ENCODE measurements around the gene ARPC1A.
"Not testable (repeated sequence)": the region's sequence is repeated elsewhere in the genome, so short reads cannot be mapped to it uniquely, and the experiment has no call there.

ARPC1A gene

DNA sequence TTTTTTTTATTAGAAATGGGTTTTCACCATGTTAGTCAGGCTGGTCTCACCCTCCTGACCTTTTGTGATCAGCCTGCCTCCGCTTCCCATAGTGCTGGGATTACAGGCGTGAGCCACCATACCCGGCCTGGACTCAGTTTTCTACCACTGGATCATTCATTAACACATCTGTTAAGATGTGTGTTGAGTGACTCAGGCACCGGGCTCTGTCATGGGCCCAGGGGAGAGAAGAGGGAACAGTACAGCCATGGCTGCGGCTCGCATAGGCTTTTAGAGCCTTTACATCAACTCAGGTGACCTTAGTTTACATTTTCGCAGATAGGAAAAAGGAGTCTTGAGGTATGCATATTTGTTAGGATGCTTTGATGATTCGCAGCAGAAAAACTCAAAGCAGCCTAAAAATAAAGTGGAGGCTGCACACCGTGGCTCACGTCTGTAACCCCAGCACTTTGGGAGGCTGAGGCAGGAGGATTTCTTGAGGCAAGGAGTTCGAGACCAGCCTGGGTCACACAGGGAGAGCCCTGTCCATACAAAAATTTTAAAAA lies 45.8 kb downstream of the ARPC1A start:
- no peak for DNase-seq

DNA sequence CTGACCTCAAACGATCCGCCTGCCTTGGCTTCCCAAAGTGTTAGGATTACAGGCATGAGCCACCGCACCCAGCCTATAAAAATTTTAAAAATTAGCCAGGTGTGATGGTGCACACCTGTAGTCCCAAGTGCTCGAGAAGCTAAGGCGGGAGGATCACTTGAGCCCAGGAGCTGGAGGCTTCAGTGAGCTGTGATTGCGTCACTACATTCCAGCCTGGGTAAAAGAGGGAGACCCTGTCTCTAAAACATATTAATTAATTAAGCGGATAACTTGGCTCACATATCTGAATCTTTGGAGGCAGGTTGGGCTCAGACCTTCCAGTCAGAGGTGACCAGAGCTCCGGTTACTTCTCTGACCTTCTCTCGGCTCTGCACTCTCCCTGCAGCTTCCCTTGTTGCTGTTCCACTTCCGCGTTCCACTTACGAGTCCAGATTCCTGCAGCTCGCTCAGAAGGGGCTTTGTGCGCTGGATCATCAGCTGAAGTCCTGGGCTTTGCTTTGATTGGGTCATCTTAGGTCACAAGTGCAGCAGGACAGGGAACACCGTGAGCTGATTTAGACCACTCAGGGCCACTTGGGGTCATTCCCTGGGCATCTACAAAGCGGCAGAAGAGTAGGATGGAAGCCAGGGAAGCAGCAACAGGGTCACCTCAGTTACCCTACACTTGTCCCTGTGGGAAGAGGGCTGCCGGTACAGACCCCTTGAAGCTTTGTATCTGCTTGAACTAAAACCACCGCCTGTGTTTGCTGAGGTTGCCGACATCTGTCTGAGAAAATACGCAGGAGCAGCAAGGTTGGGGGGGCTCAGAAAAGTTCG lies 46.8 kb downstream of the ARPC1A start:
- DNase-seq: peak; percentile 81

DNA sequence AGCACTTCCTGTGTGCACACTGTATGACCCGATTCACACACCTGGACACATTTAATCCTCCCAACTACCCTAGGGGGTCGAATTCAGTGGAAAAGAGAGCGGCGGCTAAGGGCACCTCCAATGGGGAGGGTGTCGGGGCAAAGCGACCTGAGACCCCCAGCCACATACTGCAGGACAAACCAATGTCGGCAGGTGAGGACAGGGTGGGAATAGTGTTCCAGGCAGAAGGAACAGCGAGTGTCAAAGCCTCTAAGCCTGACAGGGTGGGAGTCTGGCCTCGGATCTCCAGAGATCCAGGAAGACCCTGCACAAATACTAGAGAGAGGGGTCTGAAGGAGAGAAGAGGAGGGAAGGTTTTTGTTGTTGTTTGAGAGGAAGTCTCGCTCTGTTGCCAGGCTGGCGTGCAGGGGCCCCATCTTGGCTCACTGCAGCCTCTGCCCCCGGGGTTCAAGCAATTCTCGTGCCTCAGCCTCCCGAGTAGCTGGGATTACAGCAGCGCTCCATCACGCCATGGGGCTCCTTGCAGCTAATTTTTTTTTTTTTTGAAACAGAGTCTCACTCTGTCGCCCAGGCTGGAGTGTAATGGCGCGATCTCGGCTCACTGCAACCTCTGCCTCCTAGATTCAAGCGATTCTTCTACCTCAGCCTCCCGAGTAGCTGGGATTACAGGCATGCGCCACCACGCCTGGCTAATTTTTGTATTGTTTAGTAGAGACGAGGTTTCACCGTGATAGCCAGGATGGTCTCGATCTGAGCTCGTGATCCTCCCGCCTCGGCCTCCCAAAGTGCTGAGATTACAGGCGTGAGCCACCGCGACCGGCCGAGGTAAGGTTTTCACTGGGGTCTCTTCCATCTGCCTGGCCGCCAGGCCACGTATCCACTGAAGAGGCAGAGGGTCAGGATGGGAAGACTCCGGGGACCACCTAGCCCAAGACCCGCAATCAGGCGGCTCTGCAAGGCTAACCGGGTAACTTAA lies 47.7 kb downstream of the ARPC1A start:
- DNase-seq: no peak

DNA sequence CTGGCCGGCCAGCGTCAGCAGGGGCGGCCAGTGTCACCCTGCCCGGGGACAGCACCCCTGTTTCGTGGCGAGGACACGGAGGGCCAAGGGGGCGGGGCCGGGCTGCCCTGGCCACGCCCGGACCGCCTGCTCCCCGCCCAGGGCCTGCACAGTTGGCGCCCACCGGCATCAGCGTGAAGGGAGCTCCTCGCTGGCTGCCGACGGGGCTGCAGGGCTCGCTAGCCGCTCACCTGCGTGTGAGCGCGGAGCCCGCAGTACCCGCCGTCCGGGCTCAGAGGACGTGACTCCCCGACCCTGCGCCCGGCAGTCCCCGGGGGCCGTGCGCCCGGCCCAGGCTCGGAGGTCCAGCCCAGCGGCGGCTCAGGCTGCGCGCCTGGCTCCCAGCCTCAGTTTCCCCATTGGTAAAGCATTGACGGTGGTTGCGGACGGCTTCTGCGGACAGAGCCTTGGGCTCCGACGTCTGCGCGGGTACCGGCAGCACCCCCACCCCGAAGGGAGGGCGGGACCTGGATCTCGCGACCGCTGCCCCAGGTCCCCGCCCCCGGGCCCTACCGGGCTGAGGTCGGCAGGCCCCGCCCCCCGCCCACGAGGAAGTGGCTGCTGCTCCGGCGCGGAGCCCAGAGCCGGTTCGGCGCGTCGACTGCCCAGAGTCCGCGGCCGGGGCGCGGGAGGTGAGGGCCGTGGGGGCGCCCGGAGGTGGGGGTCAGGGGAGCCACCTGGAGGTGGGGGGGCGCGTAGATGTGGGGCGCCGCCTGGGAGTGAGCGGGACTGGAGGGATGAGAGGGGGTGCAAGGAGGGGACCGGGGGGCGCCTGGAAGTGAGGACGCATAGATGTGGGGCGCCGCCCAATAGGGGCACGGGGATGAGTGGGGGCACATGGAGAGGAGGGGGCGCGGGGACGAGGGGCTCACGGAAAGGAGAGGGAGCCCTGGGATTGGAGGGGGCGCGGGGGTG lies 48.7 kb downstream of the ARPC1A start, which contains the start of gene ARPC1B:
Gene ARPC1B, plus strand, starts transcription at position 620 of the 954 bp plus-strand sequence. CDS start 10,985 bp downstream, outside the sequence.
- peak; percentile 56 for DNase-seq

DNA sequence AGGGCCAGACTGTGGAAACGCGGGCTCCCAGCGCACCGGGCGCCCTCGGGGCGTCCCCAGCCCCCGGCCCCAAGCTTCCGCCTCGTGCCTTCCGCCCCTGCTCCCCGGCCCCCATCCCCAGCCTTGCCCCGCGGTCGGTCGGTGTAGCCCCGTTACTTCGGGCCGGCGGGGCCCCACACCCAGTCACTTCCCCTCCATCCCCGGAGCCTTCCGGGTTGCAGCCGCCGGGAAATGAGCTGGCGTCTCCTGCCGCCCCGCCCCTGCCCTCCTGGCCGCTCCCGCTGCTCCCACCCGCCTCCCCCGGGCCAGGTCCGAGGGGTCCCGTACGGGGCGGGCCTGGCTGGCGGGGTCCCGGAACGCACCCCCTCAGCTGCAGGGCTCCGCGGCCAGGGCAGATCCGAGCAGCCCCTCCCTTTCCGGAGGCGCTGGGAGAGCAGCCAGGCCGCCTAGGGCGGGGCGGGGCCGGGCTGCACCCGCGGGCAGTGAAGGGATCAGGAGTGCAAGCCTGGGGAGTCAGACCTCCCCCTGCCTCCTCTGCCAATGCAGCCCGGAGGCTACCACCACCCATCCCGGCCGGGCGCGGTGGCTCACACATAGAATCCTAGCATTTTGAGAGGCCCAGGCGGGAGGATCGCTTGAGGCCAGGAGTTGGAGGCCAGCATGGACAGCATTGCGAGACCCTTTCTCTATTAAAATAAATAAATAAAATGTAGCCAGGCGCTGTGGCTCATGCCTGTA lies 49.5 kb downstream of the ARPC1A start:
- DNase-seq: peak; percentile 56

DNA sequence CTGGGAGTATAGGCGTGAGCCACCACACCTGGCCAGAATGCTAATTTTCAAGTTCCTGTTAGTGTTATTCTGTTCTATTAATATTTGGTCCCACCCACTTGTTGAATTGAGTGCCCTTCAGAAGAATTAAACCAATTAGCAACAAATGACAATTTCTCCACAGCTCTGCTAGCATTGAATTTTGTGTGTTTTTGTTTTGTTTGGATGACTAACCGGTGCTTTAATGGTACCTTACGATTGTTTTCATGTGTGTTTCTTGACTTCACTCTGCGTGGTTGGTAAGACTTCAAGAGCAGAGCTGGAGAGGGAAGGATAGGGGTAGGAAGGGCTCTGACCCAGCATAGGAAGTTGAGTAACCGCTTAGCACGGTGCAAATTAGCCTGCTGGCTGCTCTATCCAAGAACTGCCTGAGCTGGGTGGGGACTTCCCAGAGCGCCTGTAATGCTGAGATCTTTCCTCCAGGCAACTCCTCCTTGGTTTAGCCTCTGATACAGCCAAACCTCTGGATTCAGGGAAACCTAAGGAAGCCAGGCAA lies 53.4 kb downstream of the ARPC1A start:
- peak; percentile 41 for DNase-seq

- DNase-seq: not testable (repeated sequence)
Observed at GRCh38 chr7:99379693-99380031, 54.0 kb downstream of the ARPC1A start.

DNA sequence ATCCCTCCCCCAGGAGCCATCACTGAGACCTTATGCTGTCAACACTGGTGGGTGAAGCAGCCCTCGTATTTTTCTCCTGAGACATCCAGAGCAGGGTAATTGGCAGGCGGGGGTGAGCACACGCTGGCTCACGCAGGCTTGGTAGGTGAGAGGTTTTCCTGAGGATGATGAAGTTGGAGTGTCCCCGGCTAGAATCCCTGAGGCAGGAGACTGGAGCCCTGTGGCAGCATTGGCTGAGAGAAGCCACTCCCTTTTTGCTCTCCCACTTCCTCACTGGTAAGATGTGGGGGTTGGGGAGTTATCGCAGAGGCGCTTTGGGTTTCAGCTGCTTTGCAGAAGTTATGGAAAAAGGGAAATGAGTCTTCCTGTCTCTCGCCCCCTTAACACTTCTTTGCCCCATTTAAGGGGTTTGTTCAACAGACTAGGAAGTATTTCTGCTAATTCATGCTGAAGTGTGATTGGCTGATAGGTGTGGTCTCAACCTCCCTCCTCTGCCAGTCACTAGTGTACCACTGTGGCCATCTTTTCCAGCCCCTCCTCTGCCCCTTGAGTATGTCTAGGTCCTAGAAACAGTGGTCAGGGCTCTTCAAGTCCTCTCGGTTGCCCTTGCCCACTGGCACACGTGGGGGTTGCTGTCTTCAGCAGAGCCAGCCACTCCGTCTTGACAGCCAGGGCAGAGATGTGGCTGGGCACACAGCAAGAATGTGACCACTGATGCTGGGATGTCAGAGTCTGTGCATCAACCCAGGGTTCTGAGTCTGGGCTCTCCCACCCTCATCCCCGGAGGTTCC lies 54.5 kb downstream of the ARPC1A start:
- no peak for DNase-seq

DNA sequence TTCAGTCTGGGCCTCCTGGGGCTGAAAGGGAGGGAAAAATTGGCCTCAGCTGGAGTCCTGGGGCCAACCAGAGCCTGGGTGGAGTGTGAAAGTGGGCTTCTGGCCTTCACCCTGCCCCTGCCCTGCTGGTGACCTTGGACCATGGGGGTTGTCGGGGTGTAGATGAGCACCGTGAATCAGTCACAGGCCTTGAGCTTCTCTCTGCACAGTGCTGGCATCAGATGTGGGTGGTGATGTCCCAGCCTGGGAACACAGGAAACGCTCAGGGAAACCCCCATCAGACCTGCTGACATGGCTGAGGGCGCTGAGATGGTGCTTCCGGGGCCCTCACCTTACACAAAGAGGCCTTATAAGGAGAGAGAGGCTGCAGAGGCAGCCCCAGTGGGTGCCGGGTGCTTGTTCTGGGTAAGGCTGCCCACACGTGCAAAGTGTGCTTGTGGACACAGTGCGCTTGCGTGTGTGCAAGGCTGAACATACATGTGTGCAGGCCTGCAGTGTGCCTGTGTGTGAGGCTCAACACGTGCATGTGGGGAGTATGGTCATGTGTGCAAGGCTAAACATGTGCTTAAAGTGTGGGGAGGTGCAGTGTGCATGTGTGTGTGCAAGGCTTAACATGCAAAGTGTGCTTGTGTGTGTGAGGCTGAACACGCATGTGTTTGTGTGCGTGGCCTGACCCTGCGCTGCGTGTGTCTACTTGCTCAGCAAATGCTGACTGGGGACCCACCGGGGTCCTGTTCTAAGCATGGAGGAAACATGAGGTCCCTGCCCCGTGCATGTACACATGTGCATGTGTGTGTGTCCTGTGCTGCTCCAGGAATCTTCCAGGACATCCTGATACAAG lies 55.3 kb downstream of the ARPC1A start:
- DNase-seq: no peak

GRCh38 chr7:99381664-99382075 lies 56.0 kb downstream of the ARPC1A start:
- DNase-seq: no peak

DNA sequence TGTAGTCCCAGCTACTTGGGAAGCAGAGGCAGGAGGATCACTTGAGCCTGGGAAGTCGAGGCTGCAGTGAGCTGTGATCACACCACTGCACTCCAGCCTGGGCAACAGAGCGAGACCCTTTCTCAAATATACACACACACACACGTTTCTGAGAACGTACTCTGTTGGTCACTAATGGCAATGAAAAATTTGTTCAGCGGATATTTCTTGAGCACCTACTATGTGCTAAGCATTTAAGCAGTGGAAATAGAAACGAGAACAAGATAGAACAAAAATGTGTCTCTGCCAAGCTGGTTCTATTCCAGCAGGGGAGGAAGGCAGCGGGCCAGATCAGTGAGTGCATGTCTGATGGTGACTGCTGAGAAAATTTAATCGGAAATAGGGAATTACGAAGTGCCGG lies 57.5 kb downstream of the ARPC1A start:
- DNase-seq: no peak

GRCh38 chr7:99383791-99384370 lies 58.2 kb downstream of the ARPC1A start:
- no peak for DNase-seq

GRCh38 chr7:99384523-99384922 lies 58.8 kb downstream of the ARPC1A start:
- no peak for DNase-seq

DNA sequence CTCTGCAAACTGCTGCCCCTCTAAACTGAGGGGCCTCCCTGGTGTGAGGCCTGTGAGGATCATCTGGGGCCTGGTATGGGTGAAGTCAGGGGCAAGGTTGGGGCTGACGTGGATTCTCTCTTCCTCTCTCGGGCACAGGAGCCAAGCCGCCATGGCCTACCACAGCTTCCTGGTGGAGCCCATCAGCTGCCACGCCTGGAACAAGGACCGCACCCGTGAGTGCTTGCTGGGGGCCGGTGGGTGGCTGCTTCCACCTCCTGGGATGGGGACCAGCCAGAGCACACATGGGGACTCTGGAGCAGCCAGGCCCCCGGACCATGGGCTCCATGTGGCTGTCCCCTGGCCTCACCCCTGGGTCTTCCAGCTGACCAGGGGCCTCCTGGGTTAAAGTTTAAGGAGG lies 59.9 kb downstream of the ARPC1A start:
- DNase-seq: no peak

DNA sequence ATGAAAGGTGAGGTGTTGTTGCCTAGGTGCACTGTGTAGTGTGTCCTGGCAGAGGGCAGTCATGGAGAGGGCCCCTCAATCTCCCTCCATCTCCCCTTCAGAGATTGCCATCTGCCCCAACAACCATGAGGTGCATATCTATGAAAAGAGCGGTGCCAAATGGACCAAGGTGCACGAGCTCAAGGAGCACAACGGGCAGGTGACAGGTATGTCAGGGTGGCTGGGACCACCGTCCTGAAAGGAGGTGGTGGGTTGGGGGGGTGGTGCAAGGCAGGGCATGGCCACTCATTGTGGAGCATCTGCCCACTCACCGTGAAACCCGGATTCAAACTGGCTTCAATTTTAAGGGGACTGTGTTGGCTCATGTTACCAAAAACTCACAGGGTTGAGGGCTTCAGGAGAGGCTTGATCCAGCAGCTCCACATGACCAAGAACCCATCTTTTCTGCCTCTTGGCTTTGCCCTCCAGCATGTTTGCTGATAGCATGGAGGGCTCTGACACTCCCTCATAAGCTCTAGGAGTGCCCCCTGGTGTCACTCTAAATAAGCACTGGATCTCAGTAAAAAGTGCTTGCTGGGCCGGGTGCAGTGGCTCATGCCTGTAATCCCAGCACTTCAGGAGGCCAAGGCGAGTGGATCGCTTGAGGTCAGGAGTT lies 61.0 kb downstream of the ARPC1A start:
- DNase-seq: no peak

DNA sequence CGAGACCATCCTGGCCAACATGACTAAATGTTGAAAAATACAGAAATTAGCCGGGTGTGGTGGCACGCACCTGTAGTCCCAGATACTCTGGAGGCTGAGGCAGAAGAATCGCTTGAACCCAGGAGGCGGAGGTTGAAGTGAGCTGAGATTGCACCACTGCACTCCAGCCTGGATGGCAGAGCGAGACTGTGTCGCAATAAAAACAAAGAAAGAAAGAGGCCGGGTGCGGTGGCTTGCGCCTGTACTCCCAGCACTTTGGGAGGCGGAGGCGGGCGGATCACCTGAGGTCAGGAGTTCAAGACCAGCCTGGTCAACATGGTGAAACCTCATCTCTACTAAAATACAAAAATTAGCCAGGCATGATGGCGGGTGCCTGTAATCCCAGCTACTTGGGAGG lies 61.5 kb downstream of the ARPC1A start:
- not testable (repeated sequence) for DNase-seq

DNA sequence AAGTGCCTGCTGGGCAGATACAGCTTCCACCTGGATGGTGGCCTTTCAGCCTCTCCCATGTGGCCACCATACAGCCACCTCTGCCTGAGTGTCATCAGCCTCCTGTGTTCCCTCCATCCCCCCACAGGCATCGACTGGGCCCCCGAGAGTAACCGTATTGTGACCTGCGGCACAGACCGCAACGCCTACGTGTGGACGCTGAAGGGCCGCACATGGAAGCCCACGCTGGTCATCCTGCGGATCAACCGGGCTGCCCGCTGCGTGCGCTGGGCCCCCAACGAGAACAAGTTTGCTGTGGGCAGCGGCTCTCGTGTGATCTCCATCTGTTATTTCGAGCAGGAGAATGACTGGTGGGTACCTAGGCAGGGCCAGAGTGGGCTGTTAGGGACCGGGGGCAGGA lies 62.2 kb downstream of the ARPC1A start:
- DNase-seq: no peak

GRCh38 chr7:99389772-99390171 lies 64.1 kb downstream of the ARPC1A start:
- no peak for DNase-seq
